HG02884 (cell line): ENCODE data around the gene TARBP1.
A peak's percentile ranks its signal among the peaks of the same experiment; 100 is the strongest.
"Not testable (repeated sequence)": the region's sequence is repeated elsewhere in the genome, so short reads cannot be mapped to it uniquely, and the experiment has no call there.

ENCODE experiments used
- ATAC-seq: cut with Tn5 transposase; IDR thresholded peaks from one replicate; pipeline ENCODE4 v1.9.1; 2021; ENCODE audit warnings: mild to moderate bottlenecking, moderate library complexity; ENCODE audit not compliant: unreplicated experiment

The TARBP1 gene

DNA sequence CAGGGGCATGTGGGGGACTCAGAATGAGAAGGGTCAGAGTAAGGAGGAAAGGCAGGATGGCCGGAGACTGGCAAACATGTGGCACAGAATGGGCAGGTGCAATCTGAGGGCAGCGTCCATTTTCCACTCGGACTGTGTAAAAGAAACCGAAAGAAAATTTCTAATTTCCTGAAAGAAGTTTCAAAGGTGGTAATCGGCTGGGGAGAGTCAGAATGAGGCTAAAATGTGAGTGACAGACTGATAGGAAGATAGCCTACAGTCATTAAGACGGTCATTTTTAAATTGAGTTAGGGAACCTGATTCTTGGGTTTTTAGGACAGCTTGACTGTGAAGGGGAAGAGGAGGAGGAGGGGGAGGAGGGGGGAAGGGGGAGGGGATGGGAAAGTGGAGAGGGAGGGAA is 82.1 kb downstream of the TARBP1 start:
- no peak for ATAC-seq

DNA sequence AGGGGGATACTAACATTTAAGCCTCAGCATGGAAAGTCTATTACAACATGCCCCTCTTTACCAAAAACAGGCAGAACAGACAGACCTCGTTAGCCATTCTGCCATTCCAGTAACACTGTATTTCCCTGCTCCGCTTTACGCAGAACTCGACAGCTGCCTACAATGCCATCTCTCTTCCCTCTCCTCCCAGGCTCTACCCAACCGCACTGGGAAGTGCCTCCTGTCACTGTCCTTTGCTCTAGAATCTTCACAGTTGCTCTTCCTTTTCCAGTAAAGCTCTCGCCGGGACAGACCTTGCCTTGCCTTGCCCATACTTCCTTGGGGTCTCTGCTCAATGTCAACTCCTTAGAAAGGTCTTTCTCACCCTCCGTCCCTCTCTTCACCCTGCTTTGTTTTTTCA is 82.9 kb downstream of the TARBP1 start:
- ATAC-seq = no peak

DNA sequence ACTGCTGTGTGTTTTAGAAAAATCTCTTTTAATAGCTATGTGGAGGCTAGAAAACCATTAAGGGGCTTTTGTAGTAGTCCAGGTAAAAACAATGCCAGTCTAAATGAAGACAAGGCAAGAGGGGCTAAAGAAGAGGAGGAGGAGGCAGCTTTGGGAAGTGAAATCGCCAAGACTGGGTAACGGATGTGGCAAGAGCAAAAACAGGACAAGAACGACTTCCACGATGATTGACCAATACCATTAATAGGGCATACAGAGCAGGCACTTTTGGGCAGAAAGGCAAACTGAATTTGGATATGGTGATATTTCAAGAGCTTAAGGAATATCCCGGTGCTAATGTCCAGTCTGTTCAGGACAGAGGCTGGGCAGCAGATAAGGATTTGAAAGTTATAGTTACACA is 83.7 kb downstream of the TARBP1 start:
- no peak for ATAC-seq

DNA sequence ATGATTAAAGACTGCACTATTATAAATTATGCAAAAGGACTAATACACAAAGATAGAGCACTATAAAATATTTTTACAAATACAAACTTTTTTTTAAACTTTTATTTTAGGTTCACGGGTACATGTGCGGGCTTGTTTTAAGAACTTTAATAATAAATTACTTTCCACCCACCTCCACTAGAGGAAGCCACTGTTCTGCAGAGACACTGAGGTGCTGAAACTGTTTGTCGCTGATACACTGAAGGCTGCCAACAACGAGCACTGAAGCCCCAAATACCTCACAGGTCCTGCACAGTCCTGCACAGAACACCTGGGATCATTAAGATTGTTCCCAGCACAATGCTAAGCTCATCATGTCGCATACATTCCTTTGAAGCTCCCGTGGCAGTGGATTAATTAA is 85.8 kb downstream of the TARBP1 start:
- no peak for ATAC-seq

DNA sequence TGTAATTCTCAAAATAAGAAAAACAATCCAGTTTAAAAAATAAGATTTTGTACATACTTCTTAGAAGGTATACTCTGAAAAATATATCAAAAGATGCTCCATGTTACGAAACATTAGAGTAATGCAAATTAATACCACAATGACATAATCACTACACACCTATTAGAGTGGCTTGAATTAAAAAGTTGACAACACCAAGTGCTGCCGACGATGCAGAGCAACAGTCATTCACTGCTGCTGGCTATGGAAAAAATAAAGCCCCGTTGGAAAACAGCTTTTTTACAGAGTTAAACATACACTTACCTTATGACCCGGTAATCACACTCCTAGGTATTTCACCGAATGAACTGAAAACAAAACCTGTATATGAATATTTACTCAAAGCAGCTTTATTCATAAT is 90.9 kb downstream of the TARBP1 start:
- no peak for ATAC-seq

DNA sequence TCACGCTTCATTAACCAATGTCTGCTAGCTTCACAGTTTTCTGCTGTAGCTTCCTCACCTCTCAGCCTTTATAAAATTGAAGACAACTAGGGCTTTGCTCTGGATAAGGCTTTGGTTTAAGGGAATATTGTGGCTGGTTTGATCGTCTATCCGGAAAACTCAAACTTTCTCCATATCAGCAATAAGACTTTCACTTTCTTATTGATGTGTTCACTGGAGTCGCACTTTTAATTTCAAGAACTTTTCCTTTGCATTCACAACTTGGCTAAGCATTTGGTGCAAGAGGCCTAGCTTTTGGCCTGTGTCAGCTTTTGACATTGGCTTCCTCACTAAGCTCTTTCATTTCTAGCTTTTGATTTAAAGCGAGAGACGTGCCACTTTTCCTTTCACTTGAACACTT is 92.9 kb downstream of the TARBP1 start:
- no peak for ATAC-seq

DNA sequence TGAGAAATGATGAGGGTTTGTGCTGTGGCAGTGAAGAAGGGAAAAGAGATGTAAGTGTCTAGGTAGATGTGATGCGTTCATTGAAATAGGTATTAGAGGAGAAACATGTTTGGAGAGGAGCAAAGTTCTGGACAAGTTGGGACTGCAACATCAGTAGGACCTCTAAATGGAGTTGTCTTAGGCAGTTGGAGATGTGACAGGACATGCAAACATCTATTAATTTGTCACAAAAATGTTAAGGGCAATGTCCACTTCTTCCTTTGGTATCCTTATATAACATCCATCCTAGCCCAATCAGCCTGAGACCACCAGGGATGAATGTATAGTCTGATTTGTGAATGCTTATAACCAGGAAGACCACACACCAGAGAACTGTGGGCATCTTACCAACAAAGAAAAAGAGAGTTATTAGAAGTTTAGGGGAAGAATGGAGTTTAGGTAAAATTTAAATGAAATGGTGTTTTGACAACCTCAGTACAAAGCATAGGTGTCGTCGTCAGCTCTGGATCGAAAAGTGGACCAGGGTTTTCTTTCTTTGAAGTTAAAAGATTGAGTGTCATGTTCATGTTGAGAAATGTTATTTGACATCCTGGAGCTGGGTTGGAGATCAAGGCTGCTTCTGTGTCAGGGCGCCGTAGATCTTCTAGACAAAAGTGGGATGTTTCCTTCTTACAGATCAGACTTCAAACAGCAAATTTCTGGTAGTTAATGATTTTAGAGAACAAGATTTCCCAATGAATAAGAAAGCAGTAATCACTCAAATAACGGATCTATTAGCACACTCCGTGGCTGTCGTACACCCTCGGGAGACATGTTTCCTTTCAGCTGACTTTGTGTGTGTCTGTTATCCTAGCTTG is 97.1 kb downstream of the TARBP1 start:
- no peak for ATAC-seq

DNA sequence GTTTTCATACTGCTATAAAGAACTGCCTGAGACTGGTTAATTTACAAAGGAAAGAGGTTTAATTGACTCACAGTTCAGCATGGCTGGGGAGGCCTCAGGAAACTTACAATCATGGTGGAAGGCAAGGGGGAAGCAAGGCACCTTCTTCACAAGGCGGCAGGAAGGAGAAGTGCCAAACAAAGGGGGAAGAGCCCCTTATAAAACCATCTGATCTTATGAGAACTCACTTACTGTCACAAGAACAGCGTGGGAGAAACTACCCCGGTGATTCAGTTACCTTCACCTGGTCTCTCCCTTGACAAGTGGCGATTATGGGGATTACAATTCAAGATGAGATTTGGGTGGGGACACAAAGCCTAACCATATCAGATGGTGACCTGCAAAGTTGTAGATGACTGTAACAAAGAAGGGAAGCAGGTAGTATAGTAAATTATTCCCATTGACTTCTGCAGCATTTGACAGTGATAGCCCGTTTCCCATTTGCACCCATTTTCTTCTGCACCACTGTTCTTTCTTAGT is 99.3 kb downstream of the TARBP1 start:
- not testable (repeated sequence) for ATAC-seq

GRCh38 chr1:234375672-234376071 is 103.3 kb downstream of the TARBP1 start:
- no peak for ATAC-seq

DNA sequence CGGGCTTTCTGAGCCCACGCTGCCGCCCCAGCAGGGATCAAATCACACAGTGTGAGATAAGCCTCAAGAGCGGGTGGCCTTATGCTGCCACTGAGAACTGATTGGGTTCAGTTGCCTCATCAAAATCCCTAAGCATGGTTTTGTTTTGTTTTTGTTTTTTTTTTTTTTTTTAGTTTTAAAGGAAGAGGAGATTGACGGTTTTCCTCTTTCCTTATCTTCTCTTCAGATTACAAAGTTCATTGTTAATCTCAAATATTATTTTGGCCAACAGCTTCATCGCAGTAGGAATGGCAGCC is 105.1 kb downstream of the TARBP1 start:
- ATAC-seq = peak; percentile 22

DNA sequence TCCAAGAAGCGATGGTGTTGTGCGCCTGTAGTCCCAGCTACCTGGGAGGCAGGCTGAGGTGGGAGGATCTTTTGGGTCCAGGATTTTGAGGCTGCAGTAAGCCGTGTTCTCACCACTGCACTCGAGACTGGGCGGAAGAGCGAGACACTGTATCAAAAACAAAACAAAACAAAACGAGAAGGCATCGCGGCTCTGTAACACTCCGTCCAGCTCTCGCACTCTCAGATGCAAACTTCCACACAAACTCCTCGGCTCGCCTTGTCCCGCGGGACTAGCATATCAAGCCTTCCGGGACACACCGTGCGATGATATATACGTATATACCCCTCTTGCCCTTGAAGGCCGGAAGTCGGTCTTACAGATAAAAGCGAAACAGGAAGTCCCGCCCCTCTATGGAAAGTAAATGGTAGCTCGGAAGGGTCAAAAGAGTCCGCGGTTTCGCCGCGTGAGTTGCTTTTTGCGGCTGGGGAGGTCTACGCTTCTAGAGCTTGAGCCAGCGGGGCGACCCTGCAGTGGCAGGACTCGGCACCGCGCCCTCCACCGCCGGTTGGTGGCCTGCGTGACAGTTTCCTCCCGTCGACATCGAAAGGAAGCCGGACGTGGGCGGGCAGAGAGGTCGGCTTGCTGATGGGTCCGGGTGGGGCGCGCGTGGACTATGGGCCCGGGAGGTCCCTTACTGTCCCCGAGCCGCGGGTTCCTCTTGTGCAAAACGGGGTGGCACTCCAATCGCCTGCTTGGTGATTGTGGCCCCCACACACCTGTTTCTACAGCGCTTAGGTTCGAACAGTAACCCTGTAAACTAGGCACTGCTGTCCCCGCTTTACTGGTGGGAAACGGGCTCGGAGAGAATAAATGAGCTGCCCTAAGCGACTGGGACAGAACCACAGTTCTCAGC is 105.7 kb downstream of the TARBP1 start, which contains the start of gene COA6:
Gene COA6, plus strand, starts transcription at position 393 of the 895 bp plus-strand sequence. Its CDS starts 11 bp downstream, at position 404.
- ATAC-seq = peak; percentile 91

- no peak for ATAC-seq
Measured at GRCh38 chr1:234372011-234372757, 106.8 kb downstream of the TARBP1 start.

GRCh38 chr1:234371414-234371813 is 107.6 kb downstream of the TARBP1 start:
- ATAC-seq = no peak

- ATAC-seq = no peak
Measured at GRCh38 chr1:234369784-234370183, 109.2 kb downstream of the TARBP1 start.

GRCh38 chr1:234369033-234369430 is 109.9 kb downstream of the TARBP1 start:
- no peak for ATAC-seq

DNA sequence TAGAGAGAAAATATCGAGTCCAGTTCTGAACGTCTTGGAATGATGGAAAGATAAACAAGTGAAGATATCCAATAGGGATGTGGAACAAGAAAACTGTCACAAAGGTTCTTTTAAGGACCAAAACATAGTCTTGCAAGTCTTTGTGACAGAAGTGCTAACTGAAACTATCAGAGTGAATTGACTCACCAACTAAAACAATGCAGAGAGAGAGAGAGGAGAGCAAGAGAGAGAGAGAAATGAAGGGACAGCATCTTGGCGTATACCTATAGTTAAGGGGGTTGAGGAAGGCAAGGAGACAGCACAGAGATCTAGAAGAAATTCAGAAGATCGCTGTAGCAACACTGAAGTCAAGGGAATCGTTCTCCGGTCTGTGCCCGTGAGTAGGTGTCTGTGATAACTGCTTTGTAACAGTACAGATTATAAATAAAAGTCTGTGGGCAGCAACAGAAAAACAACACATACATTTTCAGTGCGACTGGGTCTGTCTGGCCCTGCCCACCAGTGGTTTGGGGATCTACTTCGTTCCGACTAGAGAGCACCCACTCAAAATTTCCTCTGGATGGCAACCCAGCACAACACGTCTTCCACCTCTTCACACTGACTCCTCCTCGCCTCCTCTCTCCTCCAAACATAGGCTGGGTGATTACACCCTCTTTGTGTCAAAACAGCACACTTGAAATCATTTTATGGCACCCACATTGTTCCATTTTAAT is 110.5 kb downstream of the TARBP1 start:
- no peak for ATAC-seq

DNA sequence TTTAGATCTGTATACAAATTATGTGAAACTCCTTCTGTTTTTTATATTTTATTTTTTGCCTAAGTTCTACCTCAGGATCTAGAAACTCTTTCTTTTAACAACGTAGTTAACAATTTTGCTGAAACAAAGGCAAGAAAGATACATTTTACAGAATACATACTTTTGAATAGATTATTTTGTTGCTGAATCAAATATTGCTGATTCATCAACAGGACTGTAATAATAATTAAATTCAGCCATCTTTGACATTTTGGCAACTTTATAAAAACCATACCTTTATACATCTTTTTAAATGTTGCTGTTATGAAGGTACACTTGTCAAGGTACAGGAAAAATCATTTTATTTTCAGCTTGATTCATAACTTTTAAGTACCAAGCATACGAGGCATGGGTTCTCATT is 116.4 kb downstream of the TARBP1 start:
- ATAC-seq = no peak

GRCh38 chr1:234361102-234361603 is 117.8 kb downstream of the TARBP1 start:
- no peak for ATAC-seq

GRCh38 chr1:234357831-234358230 is 121.1 kb downstream of the TARBP1 start:
- ATAC-seq = no peak

DNA sequence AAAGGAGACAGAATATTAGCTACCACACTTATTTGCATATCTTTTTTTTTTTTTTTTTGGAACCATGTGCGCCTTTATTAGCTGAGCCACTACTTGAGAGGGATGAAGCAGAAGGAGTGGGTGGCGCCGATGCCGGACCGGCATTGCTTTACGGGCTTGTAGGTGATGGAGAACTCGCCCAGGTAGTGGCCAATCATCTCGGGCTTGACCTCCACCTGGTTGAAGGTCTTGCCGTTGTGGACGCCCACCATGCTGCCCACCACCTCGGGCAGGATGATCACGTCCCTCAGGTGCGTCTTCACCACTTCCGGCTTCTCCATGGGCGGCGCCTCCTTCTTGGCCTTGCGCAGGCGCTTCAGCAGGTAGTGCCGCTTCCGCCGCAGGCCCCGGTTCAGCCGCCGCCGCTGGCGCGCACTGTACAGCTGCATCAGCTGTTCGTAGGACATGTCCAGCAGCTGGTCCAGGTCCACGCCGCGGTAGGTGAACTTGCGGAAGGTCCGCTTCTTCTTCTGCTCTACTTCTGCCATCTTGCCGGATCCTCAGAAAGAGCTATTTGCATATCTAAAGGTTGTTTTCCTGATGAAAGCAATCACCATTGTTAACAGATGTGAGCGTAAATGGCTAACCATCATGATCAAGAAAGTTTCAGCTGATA is 122.2 kb downstream of the TARBP1 start:
- peak; percentile 68 for ATAC-seq
